T-helper 1 cell treated with Interleukin-12 subunit alpha and Interleukin-12 subunit beta and Interleukin-4 antibody, amounts not matched to agents 30 ng/mL and 1 ng/mL, for 36 hours (primary cell): ENCODE measurements around the gene PRG2. TPM values are rescaled to one million over a fixed set of nuclear protein-coding genes. Genes with fewer than 3 reads are reported as not detected.
"Not testable (repeated sequence)": the region's sequence is repeated elsewhere in the genome, so short reads cannot be mapped to it uniquely, and the experiment has no call there.

Experiments used
- intact Hi-C: fragments of 100-400 bp; cut with micrococcal nuclease; formaldehyde crosslinking; loops from one replicate; pipeline ENCODE4 v1.15.1; 2024
- total RNA-seq: library from RNA; stranded (reverse); gene quantifications from 2 replicates; pipeline ENCODE4 v1.2.3, GENCODE V29; 2022

PRG2 gene
- total RNA-seq, 1 donor from 2014 or later: not detected

- intact Hi-C loops: no loop called here
Measured at GRCh38 chr11:57373146-57373545, 17.3 kb downstream of the PRG2 start.

DNA sequence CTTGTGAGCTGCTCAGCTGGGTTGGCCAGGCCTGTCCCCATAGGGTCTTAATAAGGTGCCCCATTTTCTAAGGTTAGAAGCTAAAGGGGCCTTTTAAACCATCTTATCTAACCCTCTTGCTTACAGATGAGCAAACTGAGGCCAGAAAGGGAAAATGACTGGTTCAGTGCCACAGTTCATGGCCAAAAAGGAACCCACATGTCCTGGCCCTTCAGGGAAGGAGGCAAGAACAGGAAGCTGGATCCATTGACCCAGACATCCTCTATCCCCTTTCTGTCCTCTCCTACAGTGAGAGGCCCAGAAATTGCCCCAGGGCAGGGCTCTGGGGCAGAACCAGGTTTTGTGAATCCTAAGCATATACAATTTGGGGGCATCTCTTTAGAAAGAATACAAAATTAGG is 19.5 kb downstream of the PRG2 start:
- intact Hi-C loops: no loop called here

DNA sequence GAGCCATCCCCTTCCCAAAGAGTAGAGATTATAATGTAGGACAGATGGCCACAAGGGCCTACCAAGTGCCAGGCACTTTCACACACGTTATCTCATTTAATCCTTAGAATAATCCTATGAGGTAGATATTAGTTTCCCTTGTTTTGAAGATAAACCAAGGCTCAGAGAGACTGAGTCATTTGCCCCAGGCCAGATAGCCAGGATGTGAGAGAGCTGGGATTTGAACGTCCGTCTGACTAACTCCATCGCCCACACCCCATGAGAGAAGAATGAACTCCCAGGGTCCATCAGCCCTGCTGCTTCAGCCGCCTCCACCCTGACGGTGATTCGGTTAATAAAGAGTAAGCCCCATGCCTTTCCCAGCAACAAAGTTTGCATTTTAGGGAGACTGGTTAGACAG is 20.2 kb downstream of the PRG2 start:
- intact Hi-C loops: no loop called here

DNA sequence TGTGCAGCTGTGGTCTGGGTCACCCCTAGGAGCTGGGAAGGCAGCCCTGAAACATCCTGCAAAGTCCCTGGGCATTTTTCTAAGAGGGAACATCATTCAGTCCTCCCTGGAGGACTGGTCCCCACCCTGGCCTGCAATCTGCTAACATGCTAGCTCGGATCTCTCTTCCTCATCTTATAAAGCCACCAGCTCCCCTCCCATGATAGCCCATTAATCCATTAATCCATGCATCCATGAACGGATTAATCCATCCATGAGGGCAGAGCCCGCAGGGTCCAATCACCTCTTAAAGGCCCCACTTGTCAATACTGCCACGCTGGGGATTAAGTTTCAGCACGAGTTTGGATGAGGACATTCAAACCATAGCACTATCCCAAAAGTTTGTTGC is 21.6 kb downstream of the PRG2 start:
- intact Hi-C loops: no loop called here

- intact Hi-C loops: no loop called here
Measured at GRCh38 chr11:57368106-57368844, 22.2 kb downstream of the PRG2 start.

- intact Hi-C loops: no loop called here
Measured at GRCh38 chr11:57364851-57365660, 25.4 kb downstream of the PRG2 start.

DNA sequence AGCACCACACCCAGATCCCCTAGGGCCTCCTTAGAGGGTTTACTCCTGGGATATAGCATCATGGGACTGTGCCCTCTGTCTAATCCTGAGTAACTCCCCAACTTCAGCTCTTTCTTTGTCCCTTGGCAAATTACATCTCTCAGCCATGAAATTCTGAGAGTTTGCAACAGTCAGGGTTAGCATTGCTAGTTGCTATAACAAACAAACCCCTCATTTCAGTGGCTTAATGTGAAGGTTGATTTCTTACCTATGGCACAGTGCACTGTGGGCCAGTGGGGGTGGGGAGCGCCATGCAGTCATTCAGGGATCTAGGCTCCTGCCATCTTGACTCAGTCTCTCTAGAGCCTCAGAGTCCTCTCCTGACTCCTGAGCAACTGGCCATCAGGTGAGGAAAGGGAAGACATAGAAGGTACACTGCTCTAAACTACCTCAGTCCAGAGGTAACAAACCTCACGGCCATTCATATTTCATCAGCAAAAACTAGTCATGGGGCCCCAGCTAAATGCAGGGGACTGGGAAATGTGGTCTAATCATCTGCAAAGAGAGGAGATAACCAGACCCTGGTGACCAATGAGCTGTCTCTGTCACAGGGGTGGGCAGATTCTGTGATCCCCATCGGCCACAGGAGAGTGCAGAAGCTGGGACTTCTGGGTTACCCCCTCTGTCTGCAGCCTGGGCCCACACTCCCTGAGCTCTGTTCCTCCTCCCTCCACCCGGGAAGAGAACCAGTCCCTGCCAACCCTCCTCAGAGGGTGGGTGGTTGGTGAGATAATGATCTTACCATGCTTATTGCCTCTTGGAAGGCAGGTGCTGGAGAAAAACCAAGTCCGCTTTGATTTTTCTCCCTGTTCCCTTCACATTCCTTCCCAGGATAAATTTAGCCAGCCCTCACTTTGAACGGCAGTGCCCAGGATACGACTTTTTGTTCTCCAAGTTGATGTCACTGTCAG is 27.0 kb downstream of the PRG2 start:
- intact Hi-C loops: no loop called here

DNA sequence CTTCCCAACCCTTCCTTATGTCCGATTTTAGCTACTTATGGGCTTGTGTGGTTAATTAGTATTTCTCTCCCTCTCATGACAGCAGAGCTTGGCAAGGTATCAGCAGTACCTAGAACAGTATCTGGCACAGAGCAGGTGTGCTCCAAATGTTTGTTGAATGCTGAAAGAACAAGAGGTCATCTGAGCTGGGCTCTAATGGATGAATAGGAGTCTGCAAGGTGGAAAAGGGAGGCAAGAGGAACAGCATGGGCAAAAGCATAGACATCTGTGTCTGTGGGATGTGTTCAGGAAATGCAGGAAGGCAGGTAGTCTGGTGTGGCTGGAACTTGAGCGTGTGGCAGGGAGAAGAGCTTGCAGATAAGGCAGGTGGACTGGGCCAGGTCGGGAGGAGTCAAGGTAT is 28.5 kb downstream of the PRG2 start:
- intact Hi-C loops: no loop called here

GRCh38 chr11:57361420-57361819 is 29.0 kb downstream of the PRG2 start:
- intact Hi-C loops: not testable (repeated sequence)

- intact Hi-C loops: no loop called here
Measured at GRCh38 chr11:57360991-57361390, 29.5 kb downstream of the PRG2 start.

- intact Hi-C loops: no loop called here
Measured at GRCh38 chr11:57359896-57360690, 30.4 kb downstream of the PRG2 start.

DNA sequence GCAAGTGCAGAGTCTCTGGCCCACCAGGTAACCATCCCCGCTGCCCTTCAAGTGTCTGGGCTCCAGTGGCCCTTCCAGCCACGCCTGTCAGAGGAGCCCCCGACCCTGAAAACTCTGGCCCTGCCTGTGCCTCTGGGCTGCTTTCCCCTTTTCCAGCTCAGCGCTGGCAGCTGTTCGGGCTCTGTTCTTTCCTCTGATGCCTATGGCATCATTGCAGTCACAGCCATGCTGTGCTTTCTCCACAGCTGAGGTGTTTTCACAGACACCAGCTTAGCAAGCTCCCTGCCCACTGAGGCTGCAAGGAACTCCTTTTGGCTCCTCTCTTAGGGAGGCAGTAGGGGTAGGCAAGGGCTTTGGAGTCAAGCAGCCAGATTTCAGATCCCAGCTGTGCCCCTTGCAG is 31.1 kb downstream of the PRG2 start:
- intact Hi-C loops: no loop called here

- intact Hi-C loops: no loop called here
Measured at GRCh38 chr11:57358991-57359390, 31.5 kb downstream of the PRG2 start.

- intact Hi-C loops: no loop called here
Measured at GRCh38 chr11:57358543-57358961, 31.9 kb downstream of the PRG2 start.

- intact Hi-C loops: no loop called here
Measured at GRCh38 chr11:57357856-57358255, 32.6 kb downstream of the PRG2 start.

- intact Hi-C loops: no loop called here
Measured at GRCh38 chr11:57357310-57357709, 33.1 kb downstream of the PRG2 start.

DNA sequence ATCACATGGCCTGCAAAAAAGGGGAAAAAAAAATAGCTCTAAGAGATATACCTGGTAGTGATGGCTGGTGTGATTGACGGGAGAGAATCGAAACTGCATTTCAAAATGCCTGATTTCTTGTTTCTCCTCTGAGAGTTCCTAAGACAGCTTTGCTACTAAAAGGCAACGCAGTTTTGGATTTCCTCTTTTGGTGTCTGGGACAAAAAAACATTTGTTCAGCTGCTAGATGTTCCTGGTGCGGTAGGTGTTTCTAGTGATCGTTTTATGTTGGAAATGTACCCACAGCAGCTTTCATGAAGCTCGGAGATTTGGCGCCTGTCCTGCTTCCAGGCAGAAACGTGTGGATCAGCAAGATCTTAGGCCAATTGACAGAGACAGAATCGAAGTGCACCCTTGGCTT is 34.2 kb downstream of the PRG2 start:
- intact Hi-C loops: no loop called here

GRCh38 chr11:57354699-57355098 is 35.8 kb downstream of the PRG2 start:
- intact Hi-C loops: loop anchor here (5.0 kb wide), 1 partner anchor 512 kb away; no protein-coding TSS in a partner anchor

GRCh38 chr11:57353852-57354251 is 36.6 kb downstream of the PRG2 start:
- intact Hi-C loops: loop anchor here (5.0 kb wide), 1 partner anchor 512 kb away; no protein-coding TSS in a partner anchor

GRCh38 chr11:57353446-57353845 is 37.0 kb downstream of the PRG2 start:
- intact Hi-C loops: loop anchor here (5.0 kb wide), 1 partner anchor 511 kb away; no protein-coding TSS in a partner anchor
